Measurements from ENCODE around the gene CDSN.
"Not testable (repeated sequence)": the region's sequence is repeated elsewhere in the genome, so short reads cannot be mapped to it uniquely, and the experiment has no call there.

CDSN gene

GRCh38 chr6:31120151-31120915 is at the start of gene CDSN:
CDSN (minus strand) TSS chr6:31120446; CDS start chr6:31120419, 27 bp downstream.
- CTCF ChIA-PET, result interaction anchor here (1.4 to 6.7 kb wide), 2 partner anchors 9 to 72 kb away, joined by 3 to 72 read pairs; no protein-coding TSS in a partner anchor
- TF ChIP-seq, protein P1, sequence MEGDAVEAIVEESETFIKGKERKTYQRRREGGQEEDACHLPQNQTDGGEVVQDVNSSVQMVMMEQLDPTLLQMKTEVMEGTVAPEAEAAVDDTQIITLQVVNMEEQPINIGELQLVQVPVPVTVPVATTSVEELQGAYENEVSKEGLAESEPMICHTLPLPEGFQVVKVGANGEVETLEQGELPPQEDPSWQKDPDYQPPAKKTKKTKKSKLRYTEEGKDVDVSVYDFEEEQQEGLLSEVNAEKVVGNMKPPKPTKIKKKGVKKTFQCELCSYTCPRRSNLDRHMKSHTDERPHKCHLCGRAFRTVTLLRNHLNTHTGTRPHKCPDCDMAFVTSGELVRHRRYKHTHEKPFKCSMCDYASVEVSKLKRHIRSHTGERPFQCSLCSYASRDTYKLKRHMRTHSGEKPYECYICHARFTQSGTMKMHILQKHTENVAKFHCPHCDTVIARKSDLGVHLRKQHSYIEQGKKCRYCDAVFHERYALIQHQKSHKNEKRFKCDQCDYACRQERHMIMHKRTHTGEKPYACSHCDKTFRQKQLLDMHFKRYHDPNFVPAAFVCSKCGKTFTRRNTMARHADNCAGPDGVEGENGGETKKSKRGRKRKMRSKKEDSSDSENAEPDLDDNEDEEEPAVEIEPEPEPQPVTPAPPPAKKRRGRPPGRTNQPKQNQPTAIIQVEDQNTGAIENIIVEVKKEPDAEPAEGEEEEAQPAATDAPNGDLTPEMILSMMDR (IDR thresholded peaks at IDR 0.05; ENCODE audit: control extremely low read depth, extremely low read depth, low read depth, missing control alignments), result no peak
- DNase-seq (ENCODE audit: extremely low spot score), result no peak
- POLR2A ChIA-PET, result no interaction called here

GRCh38 chr6:31169123-31169857 is 49.0 kb upstream of the CDSN start:
- TF ChIP-seq, protein P1 (IDR thresholded peaks at IDR 0.05; ENCODE audit: control extremely low read depth, extremely low read depth, low read depth, missing control alignments), result no peak
- POLR2A ChIA-PET, result no interaction called here
- CTCF ChIA-PET, result interaction anchor here (1.1 kb wide), 1 partner anchor 18 kb away, joined by 3 read pairs; no protein-coding TSS in a partner anchor

GRCh38 chr6:31168606-31169005 is 48.4 kb upstream of the CDSN start:
- POLR2A ChIA-PET, result no interaction called here
- TF ChIP-seq, protein P1 (IDR thresholded peaks at IDR 0.05; ENCODE audit: control extremely low read depth, extremely low read depth, low read depth, missing control alignments), result no peak
- CTCF ChIA-PET, result interaction anchor here (0.7 to 1.1 kb wide), 2 partner anchors 10 to 18 kb away, joined by 3 read pairs; no protein-coding TSS in a partner anchor
- no peak for DNase-seq (ENCODE audit: extremely low spot score)

More at GRCh38 chr6:31169123-31169857, 49.0 kb upstream of the CDSN start:
- DNase-seq (ENCODE audit: extremely low spot score), result no peak

DNA sequence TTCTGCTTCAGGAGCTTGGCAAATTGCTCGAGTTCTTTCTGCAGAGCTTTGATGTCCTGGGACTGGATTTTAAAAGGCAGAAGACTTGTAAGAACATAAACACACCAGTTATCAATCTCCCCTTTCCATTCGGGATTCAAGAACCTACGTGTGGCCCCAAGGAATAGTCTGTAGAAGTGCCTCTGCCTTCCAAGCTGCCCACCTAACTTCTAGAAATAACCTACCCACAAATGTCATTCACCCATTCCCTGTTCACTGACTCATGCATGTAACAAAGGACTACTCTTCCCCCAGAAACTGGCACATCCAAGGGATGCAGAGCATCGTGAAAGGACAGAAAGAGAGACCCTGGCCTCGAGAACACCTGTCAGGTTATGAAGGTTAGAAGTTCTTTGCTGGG is 45.7 kb upstream of the CDSN start:
- ChIA-PET POLR2A (interaction anchor here (0.5 to 1.3 kb wide), 4 partner anchors 26 to 540 kb away, joined by 3 to 4 read pairs (median 4); no protein-coding TSS in a partner anchor), CTCF (interaction anchor here (0.9 to 3.3 kb wide), 11 partner anchors 9 to 201 kb away, joined by 3 to 21 read pairs (median 8); partner anchors contain the start of genes CCHCR1 and PSORS1C2)
- TF ChIP-seq, protein P1 (IDR thresholded peaks at IDR 0.05; ENCODE audit: control extremely low read depth, extremely low read depth, low read depth, missing control alignments), result no peak
- DNase-seq (ENCODE audit: extremely low spot score), result no peak

DNA sequence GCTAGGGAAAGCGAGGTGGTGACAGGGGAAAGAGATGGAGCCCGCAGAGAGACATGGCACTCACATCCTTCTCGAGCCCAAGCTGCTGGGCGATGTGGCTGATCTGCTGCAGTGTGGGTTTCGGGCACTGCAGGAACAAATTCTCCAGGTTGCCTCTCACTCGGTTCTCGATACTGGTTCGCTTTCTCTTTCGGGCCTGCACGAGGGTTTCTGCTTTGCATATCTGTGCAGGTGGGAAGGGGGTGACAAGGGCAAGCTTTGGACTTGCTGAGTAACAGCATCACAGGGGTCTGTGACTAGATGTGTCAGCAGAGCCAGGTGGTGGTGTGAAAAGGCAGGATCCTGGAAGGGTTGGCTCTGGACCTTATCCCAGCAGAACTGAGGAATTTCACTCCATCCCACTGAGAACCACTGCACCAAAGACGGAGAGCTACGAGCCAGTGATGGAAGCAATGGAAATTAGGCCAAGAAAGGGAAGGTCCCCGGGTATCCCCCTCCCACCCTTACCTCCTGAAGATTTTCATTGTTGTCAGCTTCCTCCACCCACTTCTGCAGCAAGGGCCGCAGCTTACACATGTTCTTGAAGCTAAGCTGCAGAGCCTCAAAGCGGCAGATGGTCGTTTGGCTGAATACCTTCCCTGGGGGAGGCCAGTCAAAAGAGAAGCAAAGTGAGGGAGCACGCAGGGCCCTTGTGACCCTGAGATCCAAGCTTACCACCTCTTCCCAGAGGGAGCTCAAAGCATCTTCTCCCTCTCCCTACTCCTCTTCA is 45.0 kb upstream of the CDSN start:
- ChIA-PET CTCF (interaction anchor here (0.9 to 3.3 kb wide), 12 partner anchors 8 to 201 kb away, joined by 3 to 21 read pairs (median 8); partner anchors contain the start of genes CCHCR1 and PSORS1C2), POLR2A (interaction anchor here (0.5 to 1.3 kb wide), 5 partner anchors 25 to 541 kb away, joined by 3 to 4 read pairs (median 3); no protein-coding TSS in a partner anchor)
- peak; percentile 65 for DNase-seq (ENCODE audit: extremely low spot score)

DNA sequence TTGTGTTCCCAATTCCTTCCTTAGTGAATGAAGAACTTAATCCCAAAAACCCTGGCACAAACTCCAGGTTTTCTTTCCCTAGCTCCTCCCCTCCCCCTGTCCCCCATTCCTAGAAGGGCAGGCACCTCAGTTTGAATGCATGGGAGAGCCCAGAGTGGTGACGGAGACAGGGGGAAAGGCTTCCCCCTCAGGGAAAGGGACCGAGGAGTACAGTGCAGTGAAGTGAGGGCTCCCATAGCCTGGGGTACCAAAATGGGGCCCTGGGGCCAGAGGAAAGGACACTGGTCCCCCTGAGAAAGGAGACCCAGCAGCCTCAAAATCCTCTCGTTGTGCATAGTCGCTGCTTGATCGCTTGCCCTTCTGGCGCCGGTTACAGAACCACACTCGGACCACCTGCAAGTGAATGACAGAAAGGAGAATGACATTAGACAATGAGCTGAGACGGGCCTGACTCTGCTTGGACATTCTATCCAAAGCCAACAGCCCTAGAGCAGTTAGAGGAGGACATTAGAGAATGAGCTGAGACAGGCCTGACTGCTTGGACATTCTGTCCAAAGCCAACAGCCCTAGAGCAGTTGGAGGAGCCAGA is 44.3 kb upstream of the CDSN start:
- not testable (repeated sequence) for DNase-seq (ENCODE audit: extremely low spot score)
- POLR2A ChIA-PET, result interaction anchor here (1.0 to 1.3 kb wide), 2 partner anchors 33 to 39 kb away, joined by 3 to 4 read pairs; no protein-coding TSS in a partner anchor
- CTCF ChIA-PET, result interaction anchor here (0.9 to 3.3 kb wide), 13 partner anchors 10 to 277 kb away, joined by 3 to 21 read pairs (median 6); partner anchors contain the start of gene PSORS1C2
